WTC11 (cell line): ENCODE measurements around the gene GPC4. TPM values are rescaled to one million over a fixed set of nuclear protein-coding genes. Genes with fewer than 3 reads are reported as not detected.
A peak's percentile ranks its signal among the peaks of the same experiment; 100 is the strongest.

Source experiments
- ATAC-seq: fragments of 200-7000 bp; cut with Tn5 transposase; 2 replicates; pipeline ENCODE4 v1.10.0; 2021; ENCODE audit warnings: mild to moderate bottlenecking, moderate library complexity
- CTCF ChIA-PET: fragments of 300-600 bp; sonication (Branson Sonifier 250); formaldehyde crosslinking; loops from one replicate; lab custom pipeline; 2021; ENCODE audit warnings: antibody characterized with exemption; lab: Charles Lee
- POLR2A ChIA-PET: fragments of 350-600 bp; sonication (Branson Sonifier 250); formaldehyde crosslinking; loops from one replicate; lab custom pipeline; 2021; ENCODE audit warnings: antibody characterized with exemption; lab: Charles Lee
- DNase-seq: peaks from one replicate; pipeline ENCODE4 v3.0.0; 2021; ENCODE audit warnings: low spot score
- H3K27ac Mint-ChIP-seq: 2 replicates; pipeline ENCODE4 v1.8.0; 2021; ENCODE audit warnings: mixed read lengths
- H3K27me3 Mint-ChIP-seq: 2 replicates; pipeline ENCODE4 v1.8.0; 2021; ENCODE audit warnings: low read depth, mild to moderate bottlenecking, moderate library complexity, mixed read lengths
- H3K36me3 Mint-ChIP-seq: 2 replicates; pipeline ENCODE4 v1.8.0; 2021; ENCODE audit warnings: mixed read lengths
- H3K4me1 Mint-ChIP-seq: 2 replicates; pipeline ENCODE4 v1.8.0; 2022; ENCODE audit warnings: mixed read lengths
- H3K4me3 Mint-ChIP-seq: 2 replicates; pipeline ENCODE4 v1.8.0; 2021; ENCODE audit warnings: mild to moderate bottlenecking, moderate library complexity, mixed read lengths
- H3K9me3 Mint-ChIP-seq: 2 replicates; pipeline ENCODE4 v1.8.0; 2021; ENCODE audit warnings: mixed read lengths
- ELF4 ChIP-seq: sonication (generic); formaldehyde crosslinking; IDR thresholded peaks from 2 replicates; pipeline ENCODE4 v1.8.1; 2022; ENCODE audit warnings: low read depth, mild to moderate bottlenecking, moderate library complexity, missing genetic modification reagents
- GABPB1 ChIP-seq: sonication (generic); formaldehyde crosslinking; IDR thresholded peaks from 2 replicates; pipeline ENCODE4 v1.8.1; 2023; ENCODE audit warnings: mild to moderate bottlenecking, missing genetic modification reagents
- JUN ChIP-seq: sonication (generic); formaldehyde crosslinking; IDR thresholded peaks from 2 replicates; pipeline ENCODE4 v1.8.0; 2023; ENCODE audit warnings: mild to moderate bottlenecking, missing genetic modification reagents
- MXD4 ChIP-seq: fragments of 250-450 bp; sonication (Bioruptor Pico); IDR thresholded peaks from 2 replicates; pipeline ENCODE4 v1.8.0; 2021; ENCODE audit warnings: mild to moderate bottlenecking, moderate library complexity, borderline replicate concordance
- MYBL2 ChIP-seq: sonication (generic); formaldehyde crosslinking; IDR thresholded peaks from 2 replicates; pipeline ENCODE4 v1.8.1; 2023; ENCODE audit warnings: mild to moderate bottlenecking, moderate library complexity, missing genetic modification reagents
- NFATC4 ChIP-seq: fragments of 250-450 bp; sonication (Bioruptor Pico); IDR thresholded peaks from 2 replicates; pipeline ENCODE4 v1.9.0; 2021; ENCODE audit warnings: mild to moderate bottlenecking
- NFYB ChIP-seq: sonication (generic); formaldehyde crosslinking; conservative IDR thresholded peaks from 2 replicates; pipeline ENCODE4 v1.8.0; 2022; ENCODE audit warnings: low read depth, missing genetic modification reagents
- RELA ChIP-seq: sonication (generic); formaldehyde crosslinking; IDR thresholded peaks from 2 replicates; pipeline ENCODE4 v1.8.1; 2022; ENCODE audit warnings: missing genetic modification reagents, mild to moderate bottlenecking, borderline replicate concordance
- RORB ChIP-seq: fragments of 250-450 bp; sonication (Bioruptor Pico); IDR thresholded peaks from 2 replicates; pipeline ENCODE4 v1.9.0; 2021; ENCODE audit warnings: mild to moderate bottlenecking
- SMAD3 ChIP-seq: sonication (generic); formaldehyde crosslinking; IDR thresholded peaks from 2 replicates; pipeline ENCODE4 v1.8.0; 2022; ENCODE audit warnings: missing genetic modification reagents, mild to moderate bottlenecking, borderline replicate concordance
- TCF7 ChIP-seq: sonication (generic); formaldehyde crosslinking; IDR thresholded peaks from 2 replicates; pipeline ENCODE4 v1.8.0; 2022; ENCODE audit warnings: mild to moderate bottlenecking, low read depth, missing genetic modification reagents, moderate library complexity
- TEAD1 ChIP-seq: sonication (generic); formaldehyde crosslinking; IDR thresholded peaks from 2 replicates; pipeline ENCODE4 v1.8.0; 2022; ENCODE audit warnings: mild to moderate bottlenecking, missing genetic modification reagents
- ZNF121 ChIP-seq: sonication (generic); formaldehyde crosslinking; IDR thresholded peaks from 2 replicates; pipeline ENCODE4 v1.8.0; 2023; ENCODE audit warnings: missing genetic modification reagents
- ZNF138 ChIP-seq: sonication (generic); formaldehyde crosslinking; conservative IDR thresholded peaks from 2 replicates; pipeline ENCODE4 v1.8.1; 2022; ENCODE audit warnings: mild to moderate bottlenecking, moderate library complexity, missing genetic modification reagents
- total RNA-seq: library from RNA; stranded (reverse); gene quantifications from 3 replicates; pipeline ENCODE4 v1.2.3, GENCODE V29; 2021
- TF ChIP-seq, protein P1 (sequence below): sonication (generic); formaldehyde crosslinking; conservative IDR thresholded peaks from 2 replicates; pipeline ENCODE4 v1.8.1; 2022; ENCODE audit warnings: mild to moderate bottlenecking, missing genetic modification reagents
- TF ChIP-seq, protein P2 (sequence below): sonication (generic); formaldehyde crosslinking; IDR thresholded peaks from 2 replicates; pipeline ENCODE4 v1.8.0; 2022; ENCODE audit warnings: missing genetic modification reagents
- TF ChIP-seq, protein P3 (sequence below): sonication (generic); formaldehyde crosslinking; IDR thresholded peaks from 2 replicates; pipeline ENCODE4 v1.8.1; 2022; ENCODE audit warnings: missing genetic modification reagents, borderline replicate concordance
- TF ChIP-seq, protein P4 (sequence below): fragments of 250-450 bp; sonication (Bioruptor Pico); IDR thresholded peaks from 2 replicates; pipeline ENCODE4 v1.8.0; 2021; ENCODE audit warnings: mild to moderate bottlenecking
- TF ChIP-seq, protein P5 (sequence below): fragments of 200-600 bp; IDR thresholded peaks from 2 replicates; pipeline ENCODE4 v1.8.0; 2022; ENCODE audit warnings: antibody characterized with exemption
- TF ChIP-seq, protein P6 (sequence below): sonication (generic); formaldehyde crosslinking; IDR thresholded peaks from 2 replicates; pipeline ENCODE4 v1.8.1; 2023; ENCODE audit warnings: mild to moderate bottlenecking, moderate library complexity, missing genetic modification reagents
- TF ChIP-seq, protein P7 (sequence below): sonication (generic); formaldehyde crosslinking; IDR thresholded peaks from 2 replicates; pipeline ENCODE4 v1.8.1; 2022; ENCODE audit warnings: mild to moderate bottlenecking, missing genetic modification reagents, moderate library complexity, borderline replicate concordance

GPC4 gene
- total RNA-seq, 1 experiment from 2014 or later, result 144 TPM

DNA sequence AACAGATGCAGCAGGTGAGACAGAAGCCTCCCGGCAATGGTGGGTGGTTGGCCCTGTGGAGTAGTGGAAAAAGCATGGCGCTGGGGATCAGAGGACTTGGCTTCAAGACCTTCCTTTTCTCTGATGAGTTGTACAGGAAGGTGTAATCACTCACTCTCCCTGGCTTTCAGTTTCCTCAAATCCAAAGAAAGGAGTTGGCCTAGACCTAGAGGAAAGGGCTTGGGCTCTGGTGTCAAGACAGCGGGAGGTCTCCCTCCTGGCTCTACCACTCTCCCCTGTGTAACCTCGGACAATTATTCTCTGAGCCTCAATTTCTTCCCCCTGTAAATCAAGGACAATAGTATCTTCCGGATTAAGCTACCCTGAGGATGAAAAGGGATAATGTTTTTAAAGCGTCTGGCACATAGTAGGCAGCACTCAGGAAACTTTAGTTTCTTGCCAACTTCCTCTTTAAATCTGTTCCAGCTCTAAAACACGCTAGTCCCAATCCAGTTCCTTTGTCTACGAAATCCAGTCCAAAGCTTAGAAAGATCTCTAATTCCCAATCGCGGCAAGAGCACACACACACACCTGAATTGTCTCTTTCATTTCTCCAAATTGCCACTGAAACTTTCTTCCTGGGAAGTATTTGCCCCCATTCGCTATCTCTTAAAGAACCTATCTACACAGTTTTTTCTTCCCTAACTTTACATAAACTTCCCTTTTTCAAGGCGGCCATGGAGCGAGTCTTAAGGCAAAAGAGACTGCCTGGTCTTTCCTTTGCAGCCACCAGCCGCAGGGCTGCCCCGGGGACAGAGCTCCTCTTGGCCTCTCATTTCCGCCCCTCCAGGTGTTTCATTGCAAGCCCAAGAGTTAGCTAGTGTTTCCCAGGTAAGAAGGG lies 29.9 kb upstream of the GPC4 start:
- peaks cover 16% of the 10 kb centered on the region for H3K27me3 Mint-ChIP-seq
- DNase-seq (peak; percentile 54), ATAC-seq (peak; percentile 73)
- TF ChIP-seq, protein P1, sequence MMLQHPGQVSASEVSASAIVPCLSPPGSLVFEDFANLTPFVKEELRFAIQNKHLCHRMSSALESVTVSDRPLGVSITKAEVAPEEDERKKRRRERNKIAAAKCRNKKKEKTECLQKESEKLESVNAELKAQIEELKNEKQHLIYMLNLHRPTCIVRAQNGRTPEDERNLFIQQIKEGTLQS (CRISPR knock-in tag), result no peak
- TF ChIP-seq, protein P2, sequence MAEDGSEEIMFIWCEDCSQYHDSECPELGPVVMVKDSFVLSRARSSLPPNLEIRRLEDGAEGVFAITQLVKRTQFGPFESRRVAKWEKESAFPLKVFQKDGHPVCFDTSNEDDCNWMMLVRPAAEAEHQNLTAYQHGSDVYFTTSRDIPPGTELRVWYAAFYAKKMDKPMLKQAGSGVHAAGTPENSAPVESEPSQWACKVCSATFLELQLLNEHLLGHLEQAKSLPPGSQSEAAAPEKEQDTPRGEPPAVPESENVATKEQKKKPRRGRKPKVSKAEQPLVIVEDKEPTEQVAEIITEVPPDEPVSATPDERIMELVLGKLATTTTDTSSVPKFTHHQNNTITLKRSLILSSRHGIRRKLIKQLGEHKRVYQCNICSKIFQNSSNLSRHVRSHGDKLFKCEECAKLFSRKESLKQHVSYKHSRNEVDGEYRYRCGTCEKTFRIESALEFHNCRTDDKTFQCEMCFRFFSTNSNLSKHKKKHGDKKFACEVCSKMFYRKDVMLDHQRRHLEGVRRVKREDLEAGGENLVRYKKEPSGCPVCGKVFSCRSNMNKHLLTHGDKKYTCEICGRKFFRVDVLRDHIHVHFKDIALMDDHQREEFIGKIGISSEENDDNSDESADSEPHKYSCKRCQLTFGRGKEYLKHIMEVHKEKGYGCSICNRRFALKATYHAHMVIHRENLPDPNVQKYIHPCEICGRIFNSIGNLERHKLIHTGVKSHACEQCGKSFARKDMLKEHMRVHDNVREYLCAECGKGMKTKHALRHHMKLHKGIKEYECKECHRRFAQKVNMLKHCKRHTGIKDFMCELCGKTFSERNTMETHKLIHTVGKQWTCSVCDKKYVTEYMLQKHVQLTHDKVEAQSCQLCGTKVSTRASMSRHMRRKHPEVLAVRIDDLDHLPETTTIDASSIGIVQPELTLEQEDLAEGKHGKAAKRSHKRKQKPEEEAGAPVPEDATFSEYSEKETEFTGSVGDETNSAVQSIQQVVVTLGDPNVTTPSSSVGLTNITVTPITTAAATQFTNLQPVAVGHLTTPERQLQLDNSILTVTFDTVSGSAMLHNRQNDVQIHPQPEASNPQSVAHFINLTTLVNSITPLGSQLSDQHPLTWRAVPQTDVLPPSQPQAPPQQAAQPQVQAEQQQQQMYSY (CRISPR knock-in tag), result peak; percentile 87
- TF ChIP-seq MYBL2 (no peak), GABPB1 (no peak)
- TF ChIP-seq, protein P3, sequence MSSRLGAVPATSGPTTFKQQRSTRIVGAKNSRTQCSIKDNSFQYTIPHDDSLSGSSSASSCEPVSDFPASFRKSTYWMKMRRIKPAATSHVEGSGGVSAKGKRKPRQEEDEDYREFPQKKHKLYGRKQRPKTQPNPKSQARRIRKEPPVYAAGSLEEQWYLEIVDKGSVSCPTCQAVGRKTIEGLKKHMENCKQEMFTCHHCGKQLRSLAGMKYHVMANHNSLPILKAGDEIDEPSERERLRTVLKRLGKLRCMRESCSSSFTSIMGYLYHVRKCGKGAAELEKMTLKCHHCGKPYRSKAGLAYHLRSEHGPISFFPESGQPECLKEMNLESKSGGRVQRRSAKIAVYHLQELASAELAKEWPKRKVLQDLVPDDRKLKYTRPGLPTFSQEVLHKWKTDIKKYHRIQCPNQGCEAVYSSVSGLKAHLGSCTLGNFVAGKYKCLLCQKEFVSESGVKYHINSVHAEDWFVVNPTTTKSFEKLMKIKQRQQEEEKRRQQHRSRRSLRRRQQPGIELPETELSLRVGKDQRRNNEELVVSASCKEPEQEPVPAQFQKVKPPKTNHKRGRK (CRISPR knock-in tag), result no peak
- peaks cover 56% of the 10 kb centered on the region for H3K4me1 Mint-ChIP-seq
- ChIA-PET POLR2A (interaction anchor here (0.9 to 1.1 kb wide), 3 partner anchors 9 to 208 kb away, joined by 3 to 5 read pairs (median 3); no protein-coding TSS in a partner anchor), CTCF (interaction anchor here (0.7 to 1.4 kb wide), 2 partner anchors 30 to 110 kb away, joined by 5 to 8 read pairs; partner anchors contain the start of gene GPC4)
- no peaks in the 10 kb centered on the region for H3K36me3 Mint-ChIP-seq
- peak overlapping the region; percentile 98 for H3K27ac Mint-ChIP-seq
- H3K4me3 Mint-ChIP-seq, result peak overlapping the region; percentile 64
- H3K9me3 Mint-ChIP-seq, result no peaks in the 10 kb centered on the region

DNA sequence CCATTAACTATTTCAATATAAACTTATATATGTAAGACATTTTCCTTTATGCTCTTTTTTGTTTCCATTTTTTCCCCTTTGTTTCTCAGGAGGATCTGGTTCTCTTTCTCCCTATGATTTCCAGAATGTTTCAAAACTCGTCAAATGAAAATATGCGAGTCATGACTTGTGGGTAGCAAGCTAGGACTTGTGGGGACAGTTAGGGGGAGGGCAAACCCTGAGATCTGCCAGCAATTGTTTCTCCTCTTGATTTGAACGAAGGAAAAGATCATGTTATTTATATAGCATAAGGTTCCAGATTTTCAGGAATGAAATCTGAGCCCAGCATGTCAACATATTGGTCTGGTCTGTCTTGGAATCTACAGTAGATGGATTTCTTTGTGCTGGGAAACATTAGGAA lies 28.9 kb upstream of the GPC4 start:
- no peak for DNase-seq
- no peak overlapping the region for H3K4me3 Mint-ChIP-seq
- ChIA-PET CTCF (no interaction called here), POLR2A (no interaction called here)
- no peak overlapping the region for H3K27ac Mint-ChIP-seq
- no peaks in the 10 kb centered on the region for H3K36me3 Mint-ChIP-seq
- ATAC-seq, result no peak
- H3K9me3 Mint-ChIP-seq, result no peaks in the 10 kb centered on the region
- TF ChIP-seq SMAD3 (CRISPR knock-in tag) (no peak), RELA (CRISPR knock-in tag) (no peak), NFYB (no peak), ELF4 (CRISPR knock-in tag) (no peak), TEAD1 (no peak), ZNF138 (CRISPR knock-in tag) (no peak), JUN (no peak), MYBL2 (no peak), RORB (CRISPR knock-in tag) (no peak), TCF7 (no peak), NFATC4 (CRISPR knock-in tag) (no peak), MXD4 (CRISPR knock-in tag) (no peak), ZNF121 (no peak)
- TF ChIP-seq, protein P4, sequence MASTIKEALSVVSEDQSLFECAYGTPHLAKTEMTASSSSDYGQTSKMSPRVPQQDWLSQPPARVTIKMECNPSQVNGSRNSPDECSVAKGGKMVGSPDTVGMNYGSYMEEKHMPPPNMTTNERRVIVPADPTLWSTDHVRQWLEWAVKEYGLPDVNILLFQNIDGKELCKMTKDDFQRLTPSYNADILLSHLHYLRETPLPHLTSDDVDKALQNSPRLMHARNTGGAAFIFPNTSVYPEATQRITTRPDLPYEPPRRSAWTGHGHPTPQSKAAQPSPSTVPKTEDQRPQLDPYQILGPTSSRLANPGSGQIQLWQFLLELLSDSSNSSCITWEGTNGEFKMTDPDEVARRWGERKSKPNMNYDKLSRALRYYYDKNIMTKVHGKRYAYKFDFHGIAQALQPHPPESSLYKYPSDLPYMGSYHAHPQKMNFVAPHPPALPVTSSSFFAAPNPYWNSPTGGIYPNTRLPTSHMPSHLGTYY (CRISPR knock-in tag), result no peak
- TF ChIP-seq, protein P5, sequence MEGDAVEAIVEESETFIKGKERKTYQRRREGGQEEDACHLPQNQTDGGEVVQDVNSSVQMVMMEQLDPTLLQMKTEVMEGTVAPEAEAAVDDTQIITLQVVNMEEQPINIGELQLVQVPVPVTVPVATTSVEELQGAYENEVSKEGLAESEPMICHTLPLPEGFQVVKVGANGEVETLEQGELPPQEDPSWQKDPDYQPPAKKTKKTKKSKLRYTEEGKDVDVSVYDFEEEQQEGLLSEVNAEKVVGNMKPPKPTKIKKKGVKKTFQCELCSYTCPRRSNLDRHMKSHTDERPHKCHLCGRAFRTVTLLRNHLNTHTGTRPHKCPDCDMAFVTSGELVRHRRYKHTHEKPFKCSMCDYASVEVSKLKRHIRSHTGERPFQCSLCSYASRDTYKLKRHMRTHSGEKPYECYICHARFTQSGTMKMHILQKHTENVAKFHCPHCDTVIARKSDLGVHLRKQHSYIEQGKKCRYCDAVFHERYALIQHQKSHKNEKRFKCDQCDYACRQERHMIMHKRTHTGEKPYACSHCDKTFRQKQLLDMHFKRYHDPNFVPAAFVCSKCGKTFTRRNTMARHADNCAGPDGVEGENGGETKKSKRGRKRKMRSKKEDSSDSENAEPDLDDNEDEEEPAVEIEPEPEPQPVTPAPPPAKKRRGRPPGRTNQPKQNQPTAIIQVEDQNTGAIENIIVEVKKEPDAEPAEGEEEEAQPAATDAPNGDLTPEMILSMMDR, result no peak
- TF ChIP-seq, protein P6, sequence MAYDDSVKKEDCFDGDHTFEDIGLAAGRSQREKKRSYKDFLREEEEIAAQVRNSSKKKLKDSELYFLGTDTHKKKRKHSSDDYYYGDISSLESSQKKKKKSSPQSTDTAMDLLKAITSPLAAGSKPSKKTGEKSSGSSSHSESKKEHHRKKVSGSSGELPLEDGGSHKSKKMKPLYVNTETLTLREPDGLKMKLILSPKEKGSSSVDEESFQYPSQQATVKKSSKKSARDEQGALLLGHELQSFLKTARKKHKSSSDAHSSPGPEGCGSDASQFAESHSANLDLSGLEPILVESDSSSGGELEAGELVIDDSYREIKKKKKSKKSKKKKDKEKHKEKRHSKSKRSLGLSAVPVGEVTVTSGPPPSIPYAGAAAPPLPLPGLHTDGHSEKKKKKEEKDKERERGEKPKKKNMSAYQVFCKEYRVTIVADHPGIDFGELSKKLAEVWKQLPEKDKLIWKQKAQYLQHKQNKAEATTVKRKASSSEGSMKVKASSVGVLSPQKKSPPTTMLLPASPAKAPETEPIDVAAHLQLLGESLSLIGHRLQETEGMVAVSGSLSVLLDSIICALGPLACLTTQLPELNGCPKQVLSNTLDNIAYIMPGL (CRISPR knock-in tag), result no peak
- TF ChIP-seq, protein P7, sequence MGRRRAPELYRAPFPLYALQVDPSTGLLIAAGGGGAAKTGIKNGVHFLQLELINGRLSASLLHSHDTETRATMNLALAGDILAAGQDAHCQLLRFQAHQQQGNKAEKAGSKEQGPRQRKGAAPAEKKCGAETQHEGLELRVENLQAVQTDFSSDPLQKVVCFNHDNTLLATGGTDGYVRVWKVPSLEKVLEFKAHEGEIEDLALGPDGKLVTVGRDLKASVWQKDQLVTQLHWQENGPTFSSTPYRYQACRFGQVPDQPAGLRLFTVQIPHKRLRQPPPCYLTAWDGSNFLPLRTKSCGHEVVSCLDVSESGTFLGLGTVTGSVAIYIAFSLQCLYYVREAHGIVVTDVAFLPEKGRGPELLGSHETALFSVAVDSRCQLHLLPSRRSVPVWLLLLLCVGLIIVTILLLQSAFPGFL, result no peak
- H3K4me1 Mint-ChIP-seq, result peaks cover 62% of the 10 kb centered on the region
- peaks cover 19% of the 10 kb centered on the region for H3K27me3 Mint-ChIP-seq
